HG02885 (cell line): ENCODE results near the gene BMPR1B.

Experiments used
- ATAC-seq: cut with Tn5 transposase; IDR thresholded peaks from one replicate; pipeline ENCODE4 v1.9.1; 2021; ENCODE audit warnings: mild to moderate bottlenecking; ENCODE audit not compliant: unreplicated experiment, poor library complexity

BMPR1B gene

GRCh38 chr4:95068818-95069478, 311.2 kb downstream of the BMPR1B start:
- ATAC-seq, result no peak

- no peak for ATAC-seq
These were observed 314.1 kb downstream of the BMPR1B start for GRCh38 chr4:95071851-95072250.

GRCh38 chr4:95073646-95074045, 315.9 kb downstream of the BMPR1B start:
- no peak for ATAC-seq

GRCh38 chr4:95077864-95078263, 320.1 kb downstream of the BMPR1B start:
- no peak for ATAC-seq

GRCh38 chr4:95080969-95081368, 323.2 kb downstream of the BMPR1B start:
- no peak for ATAC-seq

- no peak for ATAC-seq
These were observed 326.8 kb downstream of the BMPR1B start for GRCh38 chr4:95084584-95084983.

- ATAC-seq, result no peak
These were observed 327.5 kb downstream of the BMPR1B start for GRCh38 chr4:95085124-95085833.

- ATAC-seq, result no peak
These were observed 328.8 kb downstream of the BMPR1B start for GRCh38 chr4:95086551-95086950.

- no peak for ATAC-seq
These were observed 330.1 kb downstream of the BMPR1B start for GRCh38 chr4:95087657-95088455.

- ATAC-seq, result no peak
These were observed 333.5 kb downstream of the BMPR1B start for GRCh38 chr4:95091272-95091671.

GRCh38 chr4:95092766-95093165, 335.0 kb downstream of the BMPR1B start:
- ATAC-seq, result no peak

- no peak for ATAC-seq
These were observed 335.7 kb downstream of the BMPR1B start for GRCh38 chr4:95093460-95093859.

- no peak for ATAC-seq
These were observed 336.5 kb downstream of the BMPR1B start for GRCh38 chr4:95093936-95094929.

GRCh38 chr4:95095348-95095974, 337.7 kb downstream of the BMPR1B start:
- ATAC-seq, result no peak

- ATAC-seq, result no peak
These were observed 344.5 kb downstream of the BMPR1B start for GRCh38 chr4:95102162-95102790.

GRCh38 chr4:95105112-95105511, 347.4 kb downstream of the BMPR1B start:
- no peak for ATAC-seq

- ATAC-seq, result no peak
These were observed 348.2 kb downstream of the BMPR1B start for GRCh38 chr4:95105983-95106382.

- no peak for ATAC-seq
These were observed 348.7 kb downstream of the BMPR1B start for GRCh38 chr4:95106408-95106928.

GRCh38 chr4:95107004-95107403, 349.2 kb downstream of the BMPR1B start:
- ATAC-seq, result no peak
